ENCODE results near the gene OPA3. TPM values are rescaled to one million over a fixed set of nuclear protein-coding genes. Genes with fewer than 3 reads are reported as not detected.

The OPA3 gene
- total RNA-seq, 1 experiment from 2014 or later = 17.1 TPM

- H3K27me3 Mint-ChIP-seq (ENCODE audit: unreplicated experiment) = peaks cover 12% of the 10 kb centered on the region
These were observed 22.7 kb upstream of the OPA3 start for GRCh38 chr19:45607071-45608029.

DNA sequence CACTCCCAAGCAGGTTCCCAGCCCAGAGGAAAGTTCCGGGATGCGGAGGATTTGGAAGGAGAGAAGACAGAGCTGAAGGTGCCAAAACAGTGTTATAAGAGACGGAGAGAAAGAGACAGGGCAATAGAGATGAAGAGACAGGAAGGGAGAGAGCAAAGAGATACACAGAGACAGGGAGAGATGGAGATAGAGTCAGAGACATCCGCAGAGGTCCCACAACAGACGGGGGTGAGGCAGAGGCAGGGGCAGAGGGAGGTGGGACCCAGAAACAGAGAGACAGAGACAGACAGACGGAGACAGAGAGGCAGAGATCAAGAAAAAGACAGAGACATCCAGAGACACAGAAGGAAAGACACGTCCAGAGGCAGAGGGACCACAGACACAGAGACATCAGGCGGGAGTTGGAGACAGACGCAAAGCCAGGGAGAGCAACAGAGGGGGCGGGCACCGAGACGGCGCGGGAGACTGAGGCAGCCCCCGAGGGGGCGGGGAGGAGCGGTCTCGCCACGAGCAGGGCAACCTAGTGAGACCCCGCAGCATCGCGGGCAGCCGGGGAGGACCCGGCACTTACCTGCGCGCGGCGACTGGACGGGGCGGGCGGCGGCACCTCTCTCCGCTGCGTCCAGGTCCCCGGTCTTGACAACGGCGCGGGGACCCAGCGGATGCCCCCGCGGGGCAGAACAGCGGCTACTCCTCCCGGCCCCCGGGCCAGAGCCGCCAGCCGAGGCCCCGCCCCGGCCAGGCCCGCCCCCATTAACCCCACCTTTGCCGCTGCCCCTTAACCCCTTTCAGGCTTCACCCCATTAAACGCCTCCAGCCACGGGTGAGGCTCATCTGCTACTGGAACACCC lies 17.1 kb upstream of the OPA3 start, which contains the start of gene GPR4:
Gene GPR4 (minus strand): TSS at position 689 of the 851 bp plus-strand sequence. CDS start 10,346 bp downstream, outside the sequence.
- DNase-seq = peak; percentile 43
- intact Hi-C loops (cut with micrococcal nuclease; ENCODE audit: unreplicated experiment) = no loop called here
- H3K27ac Mint-ChIP-seq (ENCODE audit: unreplicated experiment) = peak within 1 kb of the TSS; percentile 7
- no peak for TF ChIP-seq CTCF (IDR thresholded peaks at IDR 0.05; ENCODE audit: unreplicated experiment)
- H3K36me3 Mint-ChIP-seq (ENCODE audit: insufficient read depth, unreplicated experiment) = peaks cover 5% of the 10 kb centered on the region
- peak within 1 kb of the TSS; percentile 25 for H3K4me3 Mint-ChIP-seq (ENCODE audit: low read depth, unreplicated experiment)
- peaks cover 68% of the 10 kb centered on the region for H3K27me3 Mint-ChIP-seq (ENCODE audit: unreplicated experiment)
- no TSS peak for BruUV-seq (replicated peaks)
- CTCF ChIA-PET = no interaction called here
- H3K9me3 Mint-ChIP-seq (ENCODE audit: low read depth, unreplicated experiment) = no peaks in the 10 kb centered on the region
- peaks cover 38% of the 10 kb centered on the region for H3K4me1 Mint-ChIP-seq (ENCODE audit: low read depth, unreplicated experiment)

More at GRCh38 chr19:45607071-45608029, 22.7 kb upstream of the OPA3 start:
- intact Hi-C loops (cut with micrococcal nuclease; ENCODE audit: unreplicated experiment) = loop anchor here (1.0 kb wide), 1 partner anchor 35 kb away; no protein-coding TSS in a partner anchor
- CTCF ChIA-PET = interaction anchor here (2.9 kb wide), 1 partner anchor 35 kb away, joined by 18 read pairs; no protein-coding TSS in a partner anchor
- peak; percentile 88 for TF ChIP-seq CTCF (IDR thresholded peaks at IDR 0.05; ENCODE audit: unreplicated experiment)
- peak; percentile 84 for DNase-seq
- no TSS peak for BruUV-seq (replicated peaks)
- H3K4me3 Mint-ChIP-seq (ENCODE audit: low read depth, unreplicated experiment) = peak overlapping the region; percentile 46
- H3K27ac Mint-ChIP-seq (ENCODE audit: unreplicated experiment) = peak overlapping the region; percentile 60
- peaks cover 44% of the 10 kb centered on the region for H3K36me3 Mint-ChIP-seq (ENCODE audit: insufficient read depth, unreplicated experiment)
- peaks cover 14% of the 10 kb centered on the region for H3K4me1 Mint-ChIP-seq (ENCODE audit: low read depth, unreplicated experiment)
- no peaks in the 10 kb centered on the region for H3K9me3 Mint-ChIP-seq (ENCODE audit: low read depth, unreplicated experiment)

DNA sequence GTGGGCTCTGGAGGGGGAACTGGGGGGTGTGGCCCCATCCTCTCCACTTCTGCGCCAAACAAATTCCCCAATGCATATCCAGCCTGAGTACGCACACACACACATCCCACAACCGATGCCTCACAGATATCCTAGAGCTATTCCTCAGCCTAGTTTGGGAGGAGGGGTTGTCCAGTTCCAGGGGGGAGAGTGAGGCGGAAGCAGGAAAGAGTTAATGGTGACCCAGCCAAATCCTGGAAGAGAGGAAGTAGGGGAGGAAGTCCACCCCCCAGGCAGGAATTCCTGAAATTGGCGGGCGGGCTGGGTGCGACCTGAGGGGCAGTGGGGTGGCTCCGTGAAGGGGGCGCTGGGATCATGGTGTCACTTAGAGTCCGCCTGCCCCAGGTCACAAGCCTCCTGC lies 16.5 kb upstream of the OPA3 start:
- TF ChIP-seq CTCF (IDR thresholded peaks at IDR 0.05; ENCODE audit: unreplicated experiment) = no peak
- H3K27ac Mint-ChIP-seq (ENCODE audit: unreplicated experiment) = peak overlapping the region; percentile 7
- DNase-seq = no peak
- CTCF ChIA-PET = no interaction called here
- H3K27me3 Mint-ChIP-seq (ENCODE audit: unreplicated experiment) = peaks cover 74% of the 10 kb centered on the region
- peaks cover 5% of the 10 kb centered on the region for H3K36me3 Mint-ChIP-seq (ENCODE audit: insufficient read depth, unreplicated experiment)
- H3K9me3 Mint-ChIP-seq (ENCODE audit: low read depth, unreplicated experiment) = no peaks in the 10 kb centered on the region
- H3K4me3 Mint-ChIP-seq (ENCODE audit: low read depth, unreplicated experiment) = peak overlapping the region; percentile 15
- BruUV-seq (replicated peaks) = no TSS peak
- intact Hi-C loops (cut with micrococcal nuclease; ENCODE audit: unreplicated experiment) = no loop called here
- peaks cover 37% of the 10 kb centered on the region for H3K4me1 Mint-ChIP-seq (ENCODE audit: low read depth, unreplicated experiment)

DNA sequence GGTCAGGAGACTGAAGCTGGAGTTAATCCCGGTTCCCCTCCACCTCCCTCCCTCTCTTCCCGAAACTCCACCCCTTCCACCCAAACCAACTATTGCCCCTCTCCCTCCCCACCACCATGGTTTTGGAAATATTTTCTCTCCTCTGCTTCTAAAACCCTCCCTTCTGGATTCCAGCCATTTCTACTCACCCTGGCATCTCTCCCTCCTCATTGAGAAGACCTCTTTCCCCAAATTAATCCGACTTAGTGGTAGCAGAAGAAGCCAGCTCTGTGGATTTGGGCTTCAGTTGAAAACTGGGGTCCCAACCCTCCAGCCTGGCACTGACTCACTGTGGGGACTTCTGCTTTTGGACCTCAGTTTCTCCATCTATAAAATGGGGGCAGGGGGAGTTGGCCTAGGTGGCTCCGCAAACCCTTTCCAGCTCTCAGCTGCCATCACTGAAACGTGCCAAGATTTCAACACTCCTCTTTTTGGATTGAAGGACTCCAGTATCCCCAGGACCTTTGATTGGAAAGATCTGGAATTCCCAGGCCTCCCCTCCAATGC lies 15.8 kb upstream of the OPA3 start:
- Mint-ChIP-seq H3K4me3 (ENCODE audit: low read depth, unreplicated experiment) (no peak overlapping the region), H3K36me3 (ENCODE audit: insufficient read depth, unreplicated experiment) (peaks cover 5% of the 10 kb centered on the region), H3K27me3 (ENCODE audit: unreplicated experiment) (peaks cover 82% of the 10 kb centered on the region), H3K4me1 (ENCODE audit: low read depth, unreplicated experiment) (peaks cover 37% of the 10 kb centered on the region), H3K9me3 (ENCODE audit: low read depth, unreplicated experiment) (no peaks in the 10 kb centered on the region), H3K27ac (ENCODE audit: unreplicated experiment) (no peak overlapping the region)
- intact Hi-C loops (cut with micrococcal nuclease; ENCODE audit: unreplicated experiment) = no loop called here
- DNase-seq = no peak
- CTCF ChIA-PET = interaction anchor here (0.5 kb wide), 1 partner anchor 64 kb away, joined by 3 read pairs; no protein-coding TSS in a partner anchor
- no TSS peak for BruUV-seq (replicated peaks)
- no peak for TF ChIP-seq CTCF (IDR thresholded peaks at IDR 0.05; ENCODE audit: unreplicated experiment)
